ENCODE measurements around the gene RAVER1.

Gene RAVER1

DNA sequence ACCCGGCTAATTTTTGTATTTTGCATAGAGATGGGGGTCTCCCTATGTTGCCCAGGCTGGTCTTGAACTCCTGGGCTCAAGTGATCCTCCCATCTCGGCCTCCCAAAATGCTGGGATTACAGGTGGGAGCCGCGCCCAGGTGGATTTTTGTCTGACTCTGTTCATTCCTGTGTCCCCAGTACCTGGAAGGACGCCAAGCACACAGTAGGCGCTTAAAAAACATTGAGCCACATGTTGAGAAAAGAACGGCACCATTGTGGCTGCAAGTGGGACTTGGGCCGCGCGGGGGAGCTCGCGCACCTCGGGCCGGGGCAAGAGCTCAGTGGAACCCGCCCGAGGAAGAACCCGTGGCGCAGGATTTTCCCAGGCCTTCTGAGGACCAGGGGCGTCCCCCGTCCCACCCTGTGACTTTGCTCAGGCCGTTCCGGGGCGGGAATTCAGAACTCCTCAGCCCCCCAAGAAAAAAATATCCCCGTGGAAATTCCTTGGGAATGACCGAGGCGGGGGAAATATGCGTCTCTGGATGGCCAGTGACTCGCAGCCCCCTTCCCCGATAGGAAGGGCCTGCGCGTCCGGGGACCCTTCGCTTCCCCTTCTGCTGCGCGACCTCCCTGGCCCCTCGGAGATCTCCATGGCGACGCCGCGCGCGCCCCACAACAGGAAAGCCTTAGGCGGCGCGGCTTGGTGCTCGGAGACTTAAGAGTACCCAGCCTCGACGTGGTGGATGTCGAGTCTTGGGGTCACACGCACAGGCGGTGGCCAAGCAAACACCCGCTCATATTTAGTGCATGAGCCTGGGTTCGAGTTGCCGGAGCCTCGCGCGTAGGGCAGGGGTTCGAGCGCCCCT lies 63.8 kb downstream of the RAVER1 start:
- peak; percentile 81 for DNase-seq (ENCODE audit: low read depth)

DNA sequence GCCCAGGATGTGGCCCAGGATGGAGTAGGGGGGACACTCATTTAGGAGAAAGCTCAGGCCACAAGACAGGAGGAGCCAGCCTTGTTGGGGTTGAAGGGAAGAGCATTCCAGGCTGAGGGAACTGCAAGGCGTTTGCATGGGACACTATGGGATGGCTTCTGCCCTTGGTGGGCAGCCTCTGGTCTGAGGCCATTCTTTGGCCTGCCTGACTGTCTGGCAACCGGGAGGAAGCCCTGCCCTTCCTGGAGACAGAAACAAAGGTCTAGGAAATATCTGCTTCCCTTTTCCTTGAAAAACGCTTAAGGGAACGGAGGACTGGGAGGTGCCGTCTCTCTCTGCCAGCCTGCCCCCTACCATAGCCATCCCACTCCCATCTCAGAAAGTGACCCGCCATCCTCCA lies 65.3 kb downstream of the RAVER1 start:
- DNase-seq (ENCODE audit: low read depth): no peak

DNA sequence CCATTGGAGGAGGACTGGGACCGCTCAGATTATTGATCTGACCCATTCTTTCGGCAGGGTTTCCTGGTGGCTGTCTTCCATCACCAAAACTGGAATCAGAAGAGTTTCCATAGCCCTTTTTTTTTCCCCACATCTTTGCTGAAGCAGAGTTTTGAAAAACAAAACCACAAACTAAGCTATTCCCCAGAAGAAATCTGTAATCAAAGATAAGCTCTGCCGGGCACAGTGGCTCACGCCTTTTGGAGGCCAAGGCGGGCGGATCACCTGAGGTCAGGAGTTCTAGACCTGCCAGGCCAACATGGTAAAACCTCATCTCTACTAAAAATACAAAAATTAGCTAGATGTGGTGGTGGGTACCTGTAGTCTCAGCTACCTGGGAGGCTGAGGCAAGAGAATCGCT lies 66.6 kb downstream of the RAVER1 start:
- DNase-seq (ENCODE audit: low read depth): no peak
